ENCODE data around the gene JAML.

Gene JAML, protein sequence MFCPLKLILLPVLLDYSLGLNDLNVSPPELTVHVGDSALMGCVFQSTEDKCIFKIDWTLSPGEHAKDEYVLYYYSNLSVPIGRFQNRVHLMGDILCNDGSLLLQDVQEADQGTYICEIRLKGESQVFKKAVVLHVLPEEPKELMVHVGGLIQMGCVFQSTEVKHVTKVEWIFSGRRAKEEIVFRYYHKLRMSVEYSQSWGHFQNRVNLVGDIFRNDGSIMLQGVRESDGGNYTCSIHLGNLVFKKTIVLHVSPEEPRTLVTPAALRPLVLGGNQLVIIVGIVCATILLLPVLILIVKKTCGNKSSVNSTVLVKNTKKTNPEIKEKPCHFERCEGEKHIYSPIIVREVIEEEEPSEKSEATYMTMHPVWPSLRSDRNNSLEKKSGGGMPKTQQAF

DNA sequence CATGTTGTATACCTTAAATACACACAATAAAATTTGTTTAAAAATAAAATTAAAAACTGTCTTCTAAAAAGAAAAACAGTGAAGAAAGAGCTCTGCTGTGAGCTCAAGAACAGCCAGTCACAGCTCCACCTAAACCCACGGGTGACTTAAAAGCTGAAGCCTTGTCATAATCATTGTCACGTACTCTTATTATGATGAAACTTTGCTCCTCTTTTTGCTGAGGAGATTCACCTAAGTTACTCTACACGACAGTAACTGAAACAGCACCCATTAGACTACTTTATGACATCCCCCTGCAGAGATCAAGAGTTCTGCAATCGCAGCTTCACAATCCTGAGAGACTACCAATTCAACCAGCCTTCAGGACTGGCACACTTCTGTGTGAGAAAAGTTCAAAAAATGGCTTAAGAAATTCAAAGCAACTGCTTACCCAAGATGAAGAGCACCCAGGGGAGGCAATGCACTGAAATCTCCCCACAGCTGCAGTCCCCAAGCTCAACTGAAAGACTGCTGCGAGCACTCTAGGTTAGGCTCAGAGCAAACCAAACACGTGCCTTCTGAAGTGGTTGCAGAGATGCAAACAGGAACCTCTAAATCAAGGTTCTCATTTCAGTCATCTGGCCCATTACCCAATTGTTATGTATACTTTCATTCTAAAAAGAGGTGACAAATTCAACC lies at the start of gene JAML:
TSS of gene JAML (minus strand) at position 501 of the 678 bp plus-strand sequence. CDS start 10,145 bp downstream, outside the sequence.
- DNase-seq: no peak

GRCh38 chr11:118274186-118274585 lies 49.4 kb upstream of the JAML start:
- DNase-seq: no peak

GRCh38 chr11:118272001-118272400 lies 47.2 kb upstream of the JAML start:
- DNase-seq: no peak

DNA sequence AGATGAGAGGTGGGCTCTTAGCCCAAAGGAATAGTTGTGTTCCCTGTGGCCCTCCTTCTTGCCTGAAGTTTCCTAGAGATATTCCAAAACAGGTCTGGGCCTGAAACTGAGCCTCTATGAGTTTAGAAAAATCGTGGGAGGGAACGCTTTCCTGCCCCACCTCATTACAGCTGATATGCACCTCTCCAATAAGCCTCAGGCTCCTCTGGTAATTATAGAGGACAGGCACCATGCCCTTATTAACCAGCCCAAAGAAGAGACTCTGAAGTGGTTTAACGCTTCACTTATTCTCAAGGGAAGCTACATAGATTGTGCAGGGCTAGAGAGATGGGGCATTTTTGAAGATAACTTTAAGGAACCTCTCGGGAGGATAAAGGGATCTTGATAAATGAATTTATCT lies 42.7 kb upstream of the JAML start:
- DNase-seq: no peak

DNA sequence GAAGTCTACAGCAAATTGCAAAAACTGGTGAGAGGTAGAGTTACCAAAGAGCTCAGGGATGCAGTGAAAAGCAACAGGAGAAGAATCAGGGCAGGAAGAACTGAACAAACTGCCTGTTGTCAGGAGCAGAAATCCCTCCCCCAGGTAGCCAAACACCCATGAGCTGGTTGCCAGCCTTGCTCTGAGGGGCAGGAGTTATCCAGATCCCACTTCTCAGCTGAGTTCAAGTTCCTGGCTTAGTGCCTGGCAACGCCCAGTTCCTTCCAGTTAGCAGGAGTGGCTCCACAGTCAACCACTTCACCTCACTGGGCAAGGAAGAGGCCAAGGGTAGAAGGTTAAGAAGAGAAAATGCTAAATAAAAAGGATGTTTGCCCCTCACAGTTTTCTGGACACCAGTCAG lies 41.1 kb upstream of the JAML start:
- no peak for DNase-seq

- DNase-seq: no peak
Observed at GRCh38 chr11:118264569-118265465, 40.0 kb upstream of the JAML start.

DNA sequence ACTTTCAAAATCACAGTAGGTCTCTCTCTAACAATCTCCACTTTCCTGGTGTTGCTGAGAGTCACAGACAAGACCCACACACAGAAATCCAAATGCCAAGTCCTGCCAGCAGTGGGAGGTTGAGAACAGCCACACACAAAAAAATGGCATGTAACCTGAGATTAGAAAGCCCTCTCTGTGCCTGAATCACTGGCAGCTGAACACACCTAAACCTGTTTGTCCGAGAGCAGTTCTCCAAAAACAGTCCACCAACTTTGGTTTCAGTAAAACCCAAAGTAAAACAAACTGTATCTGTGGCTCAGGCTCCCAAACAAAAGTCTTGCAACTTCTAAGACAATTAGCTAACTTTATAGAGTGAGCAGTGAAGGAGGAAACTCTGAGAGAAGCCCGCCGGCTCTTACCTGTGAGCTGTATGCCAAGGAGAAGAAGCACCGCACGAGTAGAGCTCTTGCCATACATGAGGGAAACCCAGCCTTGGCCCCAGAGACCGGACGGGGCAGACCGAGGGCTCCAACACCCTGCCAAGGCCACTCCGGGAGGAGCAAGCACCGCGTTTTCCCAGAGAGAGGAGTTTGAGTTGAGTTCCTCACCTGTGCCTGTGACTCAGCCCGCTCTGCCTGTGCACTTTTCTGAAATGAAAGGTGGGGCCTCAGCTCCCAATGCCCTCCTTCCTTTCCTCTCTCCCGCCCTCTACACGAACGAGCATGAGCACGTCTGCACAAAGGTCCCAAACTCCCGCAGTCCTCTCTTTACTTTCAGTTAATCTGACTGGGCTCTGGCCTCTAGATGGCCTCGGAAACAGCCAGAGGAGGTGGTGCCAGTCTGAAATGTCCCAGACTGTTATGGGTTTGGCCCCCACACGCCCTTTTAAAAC lies 39.1 kb upstream of the JAML start, which contains the start of gene MPZL2:
TSS of gene MPZL2 (minus strand) at position 603 of the 874 bp plus-strand sequence. CDS start at position 459, 144 bp downstream.
- no peak for DNase-seq

- no peak for DNase-seq
Observed at GRCh38 chr11:118263112-118263511, 38.3 kb upstream of the JAML start.

DNA sequence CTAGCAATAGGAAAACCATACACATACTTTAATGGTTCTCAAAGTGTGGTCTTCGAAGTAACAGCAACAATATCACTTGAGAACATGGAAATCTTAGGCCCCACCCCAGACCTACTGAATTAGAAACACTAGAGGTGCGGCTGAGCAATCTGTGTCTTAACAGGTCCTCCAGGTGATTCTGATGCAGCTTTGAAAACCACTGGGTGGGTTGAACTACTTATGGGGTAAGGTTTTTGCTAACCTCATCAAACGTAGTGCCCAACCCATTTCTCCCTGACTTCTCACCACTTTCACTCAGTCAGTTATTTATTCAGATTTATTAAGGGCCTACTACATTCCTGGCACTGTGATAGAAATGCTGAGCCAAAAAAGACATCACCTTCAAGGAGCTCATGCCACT lies 35.5 kb upstream of the JAML start:
- no peak for DNase-seq

- DNase-seq: no peak
Observed at GRCh38 chr11:118259138-118259537, 34.3 kb upstream of the JAML start.

DNA sequence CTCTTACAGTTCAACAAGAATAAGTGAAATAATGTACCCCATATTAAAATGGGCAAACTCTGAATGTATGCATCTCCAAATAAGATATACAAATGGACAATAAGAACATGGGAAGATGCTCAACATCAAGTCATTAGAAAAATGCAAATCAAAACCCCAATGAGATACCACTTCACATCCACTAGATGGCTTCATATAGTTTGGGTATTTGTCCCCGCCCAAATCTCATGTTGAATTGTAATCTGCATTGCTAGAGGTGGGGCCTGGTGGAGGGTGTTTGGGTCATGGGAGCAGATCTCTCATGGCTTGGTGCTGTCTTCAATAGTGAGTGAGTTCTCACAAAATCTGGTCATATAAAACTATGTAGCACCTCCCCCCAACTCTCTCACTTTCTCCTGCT lies 33.6 kb upstream of the JAML start:
- DNase-seq: no peak

GRCh38 chr11:118252688-118253087 lies 27.9 kb upstream of the JAML start:
- no peak for DNase-seq

GRCh38 chr11:118251858-118252652 lies 27.2 kb upstream of the JAML start, which contains the start of gene MPZL3:
TSS of gene MPZL3 (minus strand) at chr11:118252365. CDS start at chr11:118252294, 71 bp downstream.
- DNase-seq: peak; percentile 78

DNA sequence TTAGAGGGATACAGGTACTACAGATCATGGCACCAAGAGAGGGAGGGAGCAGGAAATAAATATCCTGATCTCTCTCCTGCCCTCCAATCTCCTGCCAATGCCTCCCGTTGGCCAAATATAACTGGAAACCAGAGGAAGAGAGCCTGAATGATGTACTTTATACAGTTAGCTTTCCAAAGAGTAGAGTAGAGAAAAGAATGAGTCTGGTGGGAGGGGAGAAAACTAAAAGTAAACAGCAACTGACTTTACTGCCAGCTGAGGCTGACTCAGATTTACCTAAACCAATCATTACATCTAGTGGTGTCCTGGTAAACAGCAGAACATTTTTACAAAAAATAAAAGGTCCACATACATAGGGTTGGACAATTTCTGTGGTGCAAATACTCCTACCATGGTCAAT lies 22.2 kb upstream of the JAML start:
- DNase-seq: no peak

GRCh38 chr11:118245936-118246562 lies 21.2 kb upstream of the JAML start:
- no peak for DNase-seq

GRCh38 chr11:118243993-118244762 lies 19.4 kb upstream of the JAML start:
- no peak for DNase-seq

GRCh38 chr11:118243161-118243560 lies 18.4 kb upstream of the JAML start:
- DNase-seq: no peak

DNA sequence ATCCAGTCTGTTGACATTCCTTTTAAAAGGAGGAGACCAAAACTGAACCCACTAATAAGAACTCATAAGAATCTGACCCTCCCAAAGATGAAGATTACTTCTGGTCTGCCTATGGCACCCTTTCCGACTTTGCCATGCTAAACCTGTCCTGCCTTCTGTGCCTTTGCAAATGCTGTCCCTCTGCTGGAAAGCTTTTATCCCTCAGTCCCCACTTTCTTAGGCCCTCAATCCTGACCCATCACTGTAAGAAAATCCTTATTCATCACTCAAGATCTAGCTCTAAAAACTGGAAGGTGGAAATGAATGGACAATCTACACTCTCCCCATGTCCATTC lies 16.9 kb upstream of the JAML start:
- no peak for DNase-seq

DNA sequence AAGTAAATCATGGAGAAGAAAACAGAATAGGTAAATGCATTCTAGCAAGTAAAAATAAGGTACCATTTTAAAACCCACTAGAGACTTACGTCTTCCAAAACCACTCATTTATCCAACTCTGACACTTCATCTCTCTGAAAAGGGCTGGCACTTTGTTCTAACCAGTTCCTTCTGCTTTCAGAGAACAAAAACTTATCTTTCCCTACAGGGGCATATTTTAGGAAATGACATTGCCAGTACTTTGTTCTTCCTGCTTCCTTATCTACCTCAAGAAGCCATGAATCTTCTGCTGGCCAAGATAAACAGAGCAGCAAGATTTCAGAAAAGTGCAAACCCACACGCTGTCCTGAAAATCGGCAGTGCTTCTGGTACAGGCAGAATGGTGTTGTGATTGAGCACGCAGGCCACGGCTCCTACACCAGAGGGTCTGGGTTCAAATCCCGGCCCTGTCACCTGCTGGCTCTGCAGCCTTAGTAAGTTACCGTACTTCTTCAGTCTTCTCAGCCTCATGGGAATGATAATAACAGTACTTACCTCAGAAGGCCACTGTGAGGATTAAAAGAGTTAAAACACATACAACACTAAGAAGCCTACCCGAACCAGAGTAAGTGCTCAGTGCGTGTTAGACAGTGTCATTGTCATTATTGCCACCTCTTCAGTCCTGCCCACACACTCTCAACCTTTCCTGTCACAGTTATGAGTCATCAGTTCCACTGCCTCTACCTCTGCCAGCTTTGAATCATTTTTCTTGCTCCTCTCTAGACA lies 16.4 kb upstream of the JAML start:
- DNase-seq: peak; percentile 65
